NCI-H187 treated with DMSO at 0.1 percent for 48 hours (cell line): Measurements from ENCODE around the gene LPAR5.

Experiments used
- DNase-seq: peaks from one replicate; lab custom pipeline; 2025; lab: John Stamatoyannopoulos, UW

LPAR5 gene

DNA sequence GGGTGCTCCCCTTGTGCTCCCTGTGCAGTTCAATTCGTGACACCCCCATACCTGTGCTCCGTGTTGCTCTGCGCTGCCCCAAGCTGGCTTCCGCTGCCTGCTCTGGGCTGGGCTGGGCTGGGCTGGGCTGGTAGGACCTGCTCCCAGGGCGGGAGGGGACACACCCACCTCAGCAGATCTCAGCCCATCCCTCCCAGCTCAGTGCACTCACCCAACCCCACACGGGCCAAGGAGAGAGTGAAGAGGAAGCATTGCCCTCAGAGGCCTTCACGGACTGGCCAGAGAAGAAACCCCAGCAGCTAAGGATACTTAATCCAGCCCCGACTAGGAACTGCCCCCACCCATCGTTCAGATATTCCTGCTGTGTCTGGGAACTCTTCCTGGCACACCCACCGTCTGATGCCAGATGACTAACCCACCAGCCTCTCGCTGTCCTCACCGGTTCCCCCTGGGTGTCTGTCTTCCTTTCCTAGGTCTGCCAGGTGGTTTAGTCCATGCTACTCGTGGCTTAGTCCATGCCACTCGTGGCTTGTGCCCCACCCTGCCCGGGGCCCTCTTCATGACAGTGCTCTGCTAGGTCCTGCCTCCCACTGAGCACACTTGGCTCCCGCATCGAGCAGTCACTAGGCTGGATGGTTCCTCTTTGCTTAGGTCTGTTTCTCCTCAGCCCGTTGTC, at the start of gene LPAR5:
TSS of gene LPAR5 (minus strand) at position 104 of the 676 bp plus-strand sequence. CDS start 14,711 bp downstream, outside the sequence.
- no peak for DNase-seq

DNA sequence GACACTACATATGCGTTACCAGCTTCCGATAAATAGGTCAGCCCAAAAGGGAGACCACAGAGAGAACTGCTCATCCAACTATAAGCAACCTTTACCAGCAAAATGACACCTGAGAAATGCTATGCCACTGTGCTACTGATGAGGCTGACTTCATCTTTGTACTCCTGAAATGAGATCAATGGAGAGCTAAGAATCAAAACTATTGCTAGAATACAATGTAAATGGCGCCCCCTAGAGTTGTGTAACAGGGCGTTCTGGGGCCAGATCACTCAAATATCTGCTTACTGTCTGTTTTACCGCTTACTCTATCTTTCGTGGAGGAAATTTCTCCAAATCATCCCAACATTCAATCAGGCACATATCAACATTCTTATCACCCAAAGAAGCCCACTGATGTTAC, 48.9 kb upstream of the LPAR5 start:
- DNase-seq, result no peak

GRCh38 chr12:6676962-6677361, 41.2 kb upstream of the LPAR5 start:
- no peak for DNase-seq

DNA sequence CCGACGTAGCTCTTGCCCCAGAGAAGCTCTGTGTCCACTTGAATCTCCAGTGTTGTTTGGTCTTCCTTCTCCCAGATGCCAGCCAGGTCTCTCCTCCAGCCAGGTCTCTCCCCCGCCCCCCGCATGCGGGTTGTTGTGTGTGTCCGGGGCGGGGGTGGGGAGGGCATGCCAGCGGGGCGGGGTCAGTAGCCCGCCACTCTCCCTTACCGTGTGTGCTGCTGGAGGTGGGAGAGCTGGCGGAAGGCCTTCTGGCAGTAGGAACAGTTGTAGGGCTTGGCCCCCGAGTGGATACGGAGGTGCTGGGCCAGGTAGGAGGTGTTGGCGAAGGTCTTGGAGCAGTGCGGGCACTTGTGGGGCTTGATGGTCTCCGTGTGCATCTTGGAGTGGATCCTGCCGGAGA, 36.4 kb upstream of the LPAR5 start:
- DNase-seq, result no peak

DNA sequence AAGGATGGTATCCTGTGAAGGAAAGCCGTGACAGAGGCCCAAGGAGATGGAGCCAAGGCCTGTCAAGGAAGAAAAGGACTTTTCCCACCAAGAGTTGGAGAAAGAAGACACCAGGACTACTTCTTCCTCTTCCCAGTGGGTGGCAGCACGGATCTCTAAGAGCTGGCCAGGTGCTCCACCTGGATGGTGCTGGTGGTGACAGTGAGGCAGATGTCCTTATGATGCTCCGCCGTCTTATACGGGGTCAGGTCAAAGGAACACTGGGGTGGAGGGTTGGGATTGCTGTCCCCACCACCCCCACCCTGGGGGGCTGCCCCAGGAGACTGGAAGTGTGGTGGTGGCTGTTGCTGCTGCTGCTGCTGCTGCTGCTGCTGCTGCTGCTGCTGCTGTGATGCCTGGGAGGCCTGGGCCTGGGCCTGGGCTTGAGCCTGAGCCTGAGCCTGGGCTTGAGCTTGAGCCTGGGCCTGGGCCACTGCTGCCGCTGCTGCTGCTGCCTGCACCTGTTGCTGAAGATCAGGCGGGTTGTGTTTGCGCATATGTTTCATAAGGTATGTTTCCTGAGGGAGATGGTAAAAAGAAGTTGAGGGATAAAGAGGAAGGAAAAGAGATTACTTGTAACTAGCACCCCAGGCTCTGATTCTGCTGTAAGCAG, 31.9 kb upstream of the LPAR5 start:
- DNase-seq, result no peak

- no peak for DNase-seq
Measured at GRCh38 chr12:6666211-6666610, 30.5 kb upstream of the LPAR5 start.

DNA sequence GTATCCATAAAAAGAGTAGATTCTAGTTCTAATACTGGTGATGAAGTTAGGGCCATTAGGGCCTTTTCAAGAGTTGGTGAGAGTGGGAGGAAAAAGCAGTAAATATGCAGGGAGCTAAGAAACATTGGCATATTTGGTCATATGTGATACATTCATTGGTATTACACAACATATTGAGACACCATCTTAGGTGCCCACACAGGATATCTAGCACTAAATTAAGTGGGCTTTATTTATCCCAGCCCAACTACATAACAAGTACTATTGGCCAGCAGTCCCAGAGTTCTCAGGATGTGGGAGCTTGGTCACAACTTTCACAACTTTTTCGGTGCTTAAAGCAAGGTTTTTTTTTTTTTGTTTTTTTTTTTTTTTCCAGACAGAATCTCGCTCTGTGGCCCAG, 29.1 kb upstream of the LPAR5 start:
- no peak for DNase-seq

- peak; percentile 96 for DNase-seq
Measured at GRCh38 chr12:6662906-6663742, 27.4 kb upstream of the LPAR5 start, which contains the start of gene ING4. Gene ING4 (minus strand): TSS chr12:6663119. CDS start chr12:6663101, 18 bp downstream.

GRCh38 chr12:6662602-6662905, 26.8 kb upstream of the LPAR5 start:
- no peak for DNase-seq

- no peak for DNase-seq
Measured at GRCh38 chr12:6653987-6654386, 18.2 kb upstream of the LPAR5 start.

DNA sequence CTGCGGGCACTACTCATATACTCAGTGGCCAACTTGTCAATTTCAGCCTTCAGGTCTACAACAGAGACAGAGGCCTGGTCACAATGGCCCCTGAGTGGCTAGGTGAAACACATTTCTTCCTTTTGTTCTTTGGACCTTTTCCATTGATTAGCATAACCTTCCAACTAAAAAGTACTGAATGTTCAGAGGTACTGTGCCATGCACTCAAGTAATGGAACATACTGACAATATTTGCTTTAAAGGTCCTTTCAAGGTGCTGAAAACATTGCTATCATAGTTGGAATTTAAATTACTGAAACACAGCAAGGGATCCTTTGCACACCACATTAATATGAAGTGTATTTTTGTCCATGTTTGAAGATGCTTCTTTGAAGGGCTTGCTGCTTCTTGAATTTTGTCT, 17.6 kb upstream of the LPAR5 start:
- DNase-seq, result no peak

DNA sequence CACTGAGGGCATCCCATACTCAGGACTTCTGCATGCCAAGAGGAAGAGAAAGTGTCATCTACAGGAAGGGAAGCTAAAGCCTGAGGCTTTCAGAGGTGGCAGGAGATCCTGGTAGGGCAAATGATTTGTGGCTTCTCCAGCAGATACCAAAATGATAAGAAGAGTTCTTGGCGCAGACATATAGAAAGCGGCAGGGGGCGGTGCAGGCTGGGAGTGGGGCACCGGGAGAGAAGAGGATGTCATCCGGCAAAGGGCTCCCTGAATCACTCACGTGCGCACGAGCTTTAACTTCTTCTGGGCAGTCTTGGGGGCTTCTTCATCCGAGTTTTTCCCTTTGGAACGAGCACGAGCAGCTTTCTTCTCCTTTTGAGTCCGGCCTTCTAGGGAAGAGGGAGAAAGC, 16.6 kb upstream of the LPAR5 start:
- DNase-seq, result no peak

DNA sequence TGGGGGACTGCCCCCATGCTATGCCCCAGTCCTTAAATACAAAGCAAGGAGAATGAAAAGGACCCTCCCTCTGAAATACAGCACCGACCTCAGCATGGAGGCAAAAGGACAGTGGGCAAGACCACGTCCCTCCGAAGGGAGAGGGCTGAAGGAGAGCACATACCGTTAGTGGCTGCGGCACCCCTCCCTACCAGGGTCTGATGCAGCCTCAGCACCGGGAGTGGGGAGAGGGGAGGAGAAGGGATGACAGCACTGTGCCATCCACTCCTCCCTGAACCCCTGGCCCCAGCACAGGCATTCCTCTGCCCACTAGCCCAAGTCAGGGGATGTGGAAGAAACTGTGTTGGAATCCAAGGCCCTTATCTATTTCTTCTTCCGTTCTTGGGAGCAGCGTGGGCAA, 15.1 kb upstream of the LPAR5 start:
- no peak for DNase-seq

GRCh38 chr12:6647083-6647604, 11.4 kb upstream of the LPAR5 start, which contains the start of gene ACRBP:
Gene ACRBP (minus strand): TSS chr12:6647432. CDS start chr12:6647366, 66 bp downstream.
- DNase-seq, result no peak

DNA sequence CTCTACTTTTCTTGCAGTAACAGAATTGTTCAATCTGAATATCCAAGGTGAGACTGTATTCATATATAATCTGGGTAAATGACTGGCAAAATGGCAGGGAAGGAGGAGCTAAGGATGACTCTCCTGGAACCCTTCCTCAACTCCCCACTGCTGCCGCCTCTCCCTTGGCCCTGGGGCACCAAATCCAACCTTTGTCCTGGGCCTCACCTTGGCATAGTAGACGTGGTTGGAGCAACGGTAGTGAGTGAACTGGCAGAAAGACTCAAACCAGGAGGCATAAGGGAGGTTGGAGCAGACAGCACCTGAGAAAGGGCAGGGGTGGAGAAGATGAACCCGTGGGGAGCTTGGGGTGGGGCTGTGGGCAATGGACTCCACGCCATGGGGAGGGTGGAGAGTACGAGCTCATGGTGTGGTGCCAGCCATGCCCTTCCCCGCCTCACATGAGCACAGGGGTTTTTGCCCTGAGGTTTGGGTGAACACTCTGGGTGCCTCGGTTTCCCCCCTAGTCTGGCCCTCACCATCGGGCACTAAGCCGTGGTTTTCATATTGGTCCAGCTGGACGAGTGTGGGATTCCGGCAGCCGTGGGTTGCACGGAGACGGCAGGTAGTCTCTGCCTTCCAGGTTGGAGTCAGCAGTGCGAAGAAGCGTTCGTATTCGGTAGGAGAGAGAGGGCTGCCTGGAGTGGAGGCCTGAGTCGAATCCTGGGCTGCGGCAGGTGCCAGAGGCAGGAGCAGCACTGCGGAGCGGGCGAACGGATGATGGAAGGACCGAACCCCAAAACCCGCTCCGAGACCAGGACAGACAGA, 10.7 kb upstream of the LPAR5 start:
- no peak for DNase-seq

GRCh38 chr12:6644903-6645302, 9.1 kb upstream of the LPAR5 start:
- no peak for DNase-seq

DNA sequence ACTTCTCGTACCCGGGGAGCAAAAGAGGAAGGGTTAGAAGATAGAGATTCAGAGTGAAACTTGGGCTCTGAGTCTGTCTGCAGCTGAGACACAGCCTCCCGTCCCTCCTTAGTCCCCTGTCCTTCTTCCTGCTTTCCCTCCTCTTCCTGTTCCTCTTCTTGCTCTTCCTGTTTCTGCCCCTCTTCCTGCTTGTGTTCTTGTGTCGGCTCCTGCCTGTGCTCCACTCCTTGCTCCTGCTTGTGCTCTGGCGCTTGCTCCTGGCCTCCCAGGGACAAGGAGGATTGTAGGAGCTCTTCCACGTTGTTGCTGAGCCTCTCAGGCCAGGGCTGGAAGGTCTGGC, 8.5 kb upstream of the LPAR5 start:
- DNase-seq, result no peak

GRCh38 chr12:6643569-6644256, 8.0 kb upstream of the LPAR5 start:
- no peak for DNase-seq

- DNase-seq, result no peak
Measured at GRCh38 chr12:6641131-6641530, 5.4 kb upstream of the LPAR5 start.

DNA sequence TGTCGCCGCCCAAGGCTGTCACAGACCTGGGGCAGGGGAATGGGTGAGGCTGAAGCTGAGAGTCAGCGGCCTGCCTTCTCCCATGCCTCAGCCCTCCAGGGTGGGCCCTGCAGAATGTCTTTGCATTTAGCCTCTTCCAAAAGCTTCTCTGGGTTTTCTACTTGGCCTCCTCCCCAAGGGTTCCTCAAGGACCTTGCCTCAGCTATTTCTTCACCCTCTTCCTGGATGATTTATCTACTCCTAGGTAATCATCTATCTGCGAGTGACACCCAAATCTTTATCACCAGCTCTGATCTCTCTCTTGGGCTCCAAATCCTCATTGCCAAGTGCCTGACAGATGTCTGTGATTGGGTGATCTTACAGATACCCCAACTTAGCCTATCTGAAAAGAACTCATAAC, 4.7 kb upstream of the LPAR5 start:
- DNase-seq, result no peak

GRCh38 chr12:6639151-6639801, 3.5 kb upstream of the LPAR5 start:
- no peak for DNase-seq
